ENCODE measurements around the gene DNAH6. TPM values are rescaled to one million over a fixed set of nuclear protein-coding genes. Genes with fewer than 3 reads are reported as not detected.

The DNAH6 gene
- total RNA-seq, 1 experiment from 2014 or later, result 1.6 TPM

DNA sequence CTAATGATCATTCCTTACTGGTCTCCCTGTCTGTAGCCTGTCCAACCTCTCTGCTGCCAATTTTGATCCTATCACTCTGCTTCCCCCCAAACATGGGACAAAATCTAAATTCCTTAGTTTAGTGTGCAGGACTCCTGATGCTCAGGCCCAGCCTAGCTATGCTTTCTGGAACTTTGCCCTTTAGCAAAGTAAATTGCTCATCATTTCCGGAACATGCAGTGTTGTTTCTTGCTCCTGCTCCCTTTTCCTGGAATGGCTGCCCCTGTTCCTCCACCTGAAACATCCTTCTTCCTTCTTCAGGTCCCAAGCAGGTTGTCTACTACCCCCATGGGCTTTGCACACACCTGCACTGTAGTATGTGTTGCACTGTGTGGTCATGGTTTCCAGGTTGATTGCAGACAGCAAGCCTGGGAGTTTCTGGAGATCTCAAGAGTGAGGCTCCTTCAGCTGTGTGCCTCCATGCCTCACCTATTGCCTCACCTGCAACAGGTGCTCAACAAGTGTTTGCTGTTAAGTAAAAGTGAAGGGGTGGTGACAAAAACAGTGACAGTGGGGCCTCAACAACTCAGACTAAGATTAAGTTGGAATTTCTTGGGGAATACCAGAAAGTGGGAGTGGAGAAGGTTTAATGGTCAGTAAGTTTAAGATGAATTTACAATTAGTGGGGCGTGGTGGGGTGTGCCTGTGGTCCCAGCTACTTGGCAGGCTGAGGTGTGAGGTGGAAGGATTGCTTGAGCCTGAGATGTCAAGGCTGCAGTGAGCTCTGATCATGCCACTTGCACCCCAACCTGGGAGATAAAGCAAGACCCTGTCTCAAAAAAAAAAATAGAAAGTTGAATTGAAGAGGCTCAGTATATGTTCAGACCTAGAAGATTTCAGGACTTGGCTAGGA is 120.0 kb downstream of the DNAH6 start:
- POLR2A ChIA-PET, result no interaction called here
- CTCF ChIA-PET, result no interaction called here
- Histone ChIP-seq H3K27me3 (ENCODE audit: insufficient read depth, low read length) (no peaks in the 10 kb centered on the region), H2AFZ (ENCODE audit: low read depth, low read length, poor library complexity, severe bottlenecking) (no peak overlapping the region), H3K4me1 (ENCODE audit: control insufficient read depth in 1 of 2, insufficient read depth in 2 of 2, low read length in 2 of 2) (no peaks in the 10 kb centered on the region), H3K4me3 (replicated peaks in 1 of 2; ENCODE audit: low read depth in 1 of 2, low read length in 2 of 2) (no peak overlapping the region), H3K79me2 (ENCODE audit: insufficient read depth, low read length) (no peaks in the 10 kb centered on the region), H3K9me3 (ENCODE audit: control insufficient read depth in 1 of 2, insufficient read depth in 1 of 2, low read depth in 1 of 2, low read length in 2 of 2) (no peaks in the 10 kb centered on the region), H3K9me2 (ENCODE audit: insufficient read depth) (no peaks in the 10 kb centered on the region), H3K36me3 (ENCODE audit: control insufficient read depth in 1 of 2, insufficient read depth in 2 of 2, low read length in 2 of 2) (no peaks in the 10 kb centered on the region), H4K20me1 (ENCODE audit: insufficient read depth) (no peaks in the 10 kb centered on the region), H3K4me2 (ENCODE audit: low read length) (no peak overlapping the region), H3K9ac (ENCODE audit: low read length) (no peak overlapping the region), H3K27ac (ENCODE audit: low read depth, low read length) (no peak overlapping the region)
- no peak for DNase-seq (ENCODE audit: low read depth, low spot score)
- intact Hi-C loops (cut with micrococcal nuclease), result no loop called here
- no peak for TF ChIP-seq CEBPB (IDR thresholded peaks at IDR 0.05; ENCODE audit: low read depth)
- TF ChIP-seq FOSL1 (IDR thresholded peaks at IDR 0.05; ENCODE audit: low read depth), result no peak
- BruUV-seq (replicated peaks), result no TSS peak
- no peak for ATAC-seq
- RAD21 ChIA-PET (ENCODE audit: low non-redundant PET in 1 of 2, low total read pairs in 2 of 2, uncharacterized antibody in 2 of 2, unreplicated experiment in 2 of 2), result no interaction called here

DNA sequence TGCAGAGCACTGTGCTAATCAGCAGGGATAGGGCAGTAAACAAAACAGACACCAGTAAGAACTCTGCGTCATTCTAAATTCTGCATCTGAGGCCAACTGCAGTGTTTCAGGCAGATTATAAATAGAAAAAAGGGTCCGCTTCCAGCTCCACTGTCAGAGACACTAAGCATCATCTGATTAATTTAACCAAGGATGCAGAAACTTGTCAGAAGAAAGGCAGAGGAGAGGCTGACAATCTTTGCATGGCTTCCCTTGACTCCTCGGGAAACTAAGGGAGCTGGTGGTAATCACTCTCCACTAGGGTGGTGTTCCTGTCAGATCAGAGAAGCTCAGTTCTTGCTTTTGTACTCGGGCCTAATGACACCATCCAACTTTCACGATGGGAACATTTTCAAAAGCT is 123.5 kb downstream of the DNAH6 start:
- TF ChIP-seq EZH2 (IDR thresholded peaks at IDR 0.05) (no peak), RAD21 (IDR thresholded peaks at IDR 0.05; ENCODE audit: low read depth) (no peak), ZFX (IDR thresholded peaks at IDR 0.05) (no peak)
- TF ChIP-seq, protein P1, sequence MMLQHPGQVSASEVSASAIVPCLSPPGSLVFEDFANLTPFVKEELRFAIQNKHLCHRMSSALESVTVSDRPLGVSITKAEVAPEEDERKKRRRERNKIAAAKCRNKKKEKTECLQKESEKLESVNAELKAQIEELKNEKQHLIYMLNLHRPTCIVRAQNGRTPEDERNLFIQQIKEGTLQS (IDR thresholded peaks at IDR 0.05), result no peak
- Histone ChIP-seq H4K20me1 (ENCODE audit: insufficient read depth) (no peaks in the 10 kb centered on the region), H3K27ac (ENCODE audit: low read depth, low read length) (no peak overlapping the region), H3K4me1 (ENCODE audit: control insufficient read depth in 1 of 2, insufficient read depth in 2 of 2, low read length in 2 of 2) (no peaks in the 10 kb centered on the region), H3K4me2 (ENCODE audit: low read length) (no peak overlapping the region), H3K27me3 (ENCODE audit: insufficient read depth, low read length) (no peaks in the 10 kb centered on the region), H3K9me2 (ENCODE audit: insufficient read depth) (no peaks in the 10 kb centered on the region), H3K4me3 (replicated peaks in 1 of 2; ENCODE audit: low read depth in 1 of 2, low read length in 2 of 2) (no peak overlapping the region), H2AFZ (ENCODE audit: low read depth, low read length, poor library complexity, severe bottlenecking) (no peak overlapping the region), H3K36me3 (ENCODE audit: control insufficient read depth in 1 of 2, insufficient read depth in 2 of 2, low read length in 2 of 2) (no peaks in the 10 kb centered on the region), H3K79me2 (ENCODE audit: insufficient read depth, low read length) (no peaks in the 10 kb centered on the region), H3K9me3 (ENCODE audit: control insufficient read depth in 1 of 2, insufficient read depth in 1 of 2, low read depth in 1 of 2, low read length in 2 of 2) (peaks cover 0 to 4% of the 10 kb centered on the region in 2 experiments; a peak in 1 of 4 replicates), H3K9ac (ENCODE audit: low read length) (no peak overlapping the region)
- ChIA-PET POLR2A (no interaction called here), RAD21 (ENCODE audit: low non-redundant PET in 1 of 2, low total read pairs in 2 of 2, uncharacterized antibody in 2 of 2, unreplicated experiment in 2 of 2) (no interaction called here), CTCF (no interaction called here)
- no peak for ATAC-seq
- no TSS peak for BruUV-seq (replicated peaks)
- no peak for DNase-seq (ENCODE audit: low read depth, low spot score)
- intact Hi-C loops (cut with micrococcal nuclease), result no loop called here
